ENCODE measurements around the gene STAT5B.

GRCh38 chr17:42192189-42193126 lies 83.7 kb downstream of the STAT5B start:
- no peak for TF ChIP-seq CTCF (IDR thresholded peaks at IDR 0.05)
- TF ChIP-seq POLR2A (IDR thresholded peaks at IDR 0.05): no peak

Measured in thyroid gland (tissue), 4 donors.